HEK293T (cell line): ENCODE data around the gene MKNK1.

Source experiments
- BHLHE40 ChIP-seq: fragments of 450-650 bp; IDR thresholded peaks from 2 replicates; pipeline ENCODE4 v1.6.1; 2016; ENCODE audit warnings: mild to moderate bottlenecking, moderate library complexity, borderline replicate concordance
- CTBP1 ChIP-seq: fragments of 450-650 bp; IDR thresholded peaks from 2 replicates; pipeline ENCODE4 v1.6.1; 2016; ENCODE audit warnings: borderline replicate concordance
- ELF4 ChIP-seq: fragments of 450-650 bp; IDR thresholded peaks from 2 replicates; pipeline ENCODE4 v1.6.1; 2017; ENCODE audit warnings: antibody characterized with exemption
- FOXA1 ChIP-seq: fragments of 450-650 bp; IDR thresholded peaks from 2 replicates; pipeline ENCODE4 v1.6.1; 2016; ENCODE audit warnings: mild to moderate bottlenecking
- FOXK2 ChIP-seq: fragments of 450-650 bp; IDR thresholded peaks from 2 replicates; pipeline ENCODE4 v1.6.1; 2016; ENCODE audit warnings: mild to moderate bottlenecking
- FOXM1 ChIP-seq: fragments of 450-650 bp; IDR thresholded peaks from 2 replicates; pipeline ENCODE4 v1.6.1; 2017; ENCODE audit warnings: mild to moderate bottlenecking, borderline replicate concordance
- HDGF ChIP-seq: fragments of 450-650 bp; IDR thresholded peaks from 2 replicates; pipeline ENCODE4 v1.6.1; 2017; ENCODE audit warnings: antibody characterized with exemption, borderline replicate concordance
- LEF1 ChIP-seq: fragments of 450-650 bp; IDR thresholded peaks from 2 replicates; pipeline ENCODE4 v1.6.1; 2017; ENCODE audit warnings: mild to moderate bottlenecking, borderline replicate concordance
- NFRKB ChIP-seq: fragments of 450-650 bp; IDR thresholded peaks from 2 replicates; pipeline ENCODE4 v1.6.1; 2016; ENCODE audit warnings: mild to moderate bottlenecking, moderate library complexity
- PKNOX1 ChIP-seq: fragments of 450-650 bp; IDR thresholded peaks from 2 replicates; pipeline ENCODE4 v1.6.1; 2016
- SP1 ChIP-seq: fragments of 450-650 bp; IDR thresholded peaks from 2 replicates; pipeline ENCODE4 v1.6.1; 2017
- SUZ12 ChIP-seq: fragments of 450-650 bp; IDR thresholded peaks from 2 replicates; pipeline ENCODE4 v1.6.1; 2016; ENCODE audit warnings: mild to moderate bottlenecking
- TARDBP ChIP-seq: fragments of 450-650 bp; IDR thresholded peaks from 2 replicates; pipeline ENCODE4 v1.6.1; 2016
- ZNF384 ChIP-seq: fragments of 450-650 bp; IDR thresholded peaks from 2 replicates; pipeline ENCODE4 v1.6.1; 2016

- TF ChIP-seq NFRKB, result no peak
- no peak for TF ChIP-seq TARDBP
- TF ChIP-seq CTBP1, result no peak
- TF ChIP-seq FOXA1, result no peak
- no peak for TF ChIP-seq ZNF384
- no peak for TF ChIP-seq FOXK2
- TF ChIP-seq FOXM1, result no peak
- no peak for TF ChIP-seq SUZ12
- no peak for TF ChIP-seq HDGF
- TF ChIP-seq BHLHE40, result no peak
- TF ChIP-seq SP1, result no peak
- no peak for TF ChIP-seq PKNOX1
- TF ChIP-seq ELF4, result no peak
- TF ChIP-seq LEF1, result no peak
Measured at GRCh38 chr1:46637444-46638083, 33.5 kb upstream of the MKNK1 start.
